SJCRH30 (cell line): ENCODE data around the gene C1orf174. TPM values are rescaled to one million over a fixed set of nuclear protein-coding genes. Genes with fewer than 3 reads are reported as not detected.

Experiments
- total RNA-seq: library from RNA; depleted of rRNA; stranded (reverse); fragments of >200 nt; shearing (Covaris generic); gene quantifications from 2 replicates; pipeline ENCODE4 v1.2.3, GENCODE V29; 2014; rRNA removed

C1orf174 gene
- total RNA-seq, 1 experiment from 2014 or later: 59.2 TPM

Other genes with a start within 250 kb of the C1orf174 start
- gene TP73, start 247.8 kb downstream of the C1orf174 start, total RNA-seq: 13.1 and 14.9 TPM in 2 replicates
- not detected in 2 replicates for gene CCDC27, start 147.8 kb downstream of the C1orf174 start, total RNA-seq
- gene SMIM1, start 127.5 kb downstream of the C1orf174 start, total RNA-seq: not detected in 2 replicates
- 48.7 and 51.9 TPM in 2 replicates for gene LRRC47, start 103.8 kb downstream of the C1orf174 start, total RNA-seq
- 30.5 and 35.1 TPM in 2 replicates for gene CEP104, start 43.1 kb downstream of the C1orf174 start, total RNA-seq
- gene DFFB, start 42.8 kb downstream of the C1orf174 start, total RNA-seq: 5.6 and 6.4 TPM in 2 replicates